Colonic mucosa (tissue), 4 donors: Measurements from ENCODE around the gene ZFHX3. TPM values are rescaled to one million over a fixed set of nuclear protein-coding genes. Genes with fewer than 3 reads are reported as not detected.

Source experiments
- DNase-seq: peaks from one replicate; pipeline ENCODE4 v3.0.0-alpha.2; 2020
- H3K27ac ChIP-seq: fragments of 200-600 bp; one replicate; pipeline ENCODE4 v1.8.0; 2021
- H3K27me3 ChIP-seq: fragments of 200-600 bp; one replicate; pipeline ENCODE4 v1.8.0; 2021
- H3K36me3 ChIP-seq: fragments of 200-600 bp; one replicate; pipeline ENCODE4 v1.8.0; 2021
- H3K4me1 ChIP-seq: fragments of 200-600 bp; one replicate; pipeline ENCODE4 v1.8.0; 2021; ENCODE audit warnings: mild to moderate bottlenecking
- H3K4me3 ChIP-seq: fragments of 200-600 bp; one replicate; pipeline ENCODE4 v1.8.0; 2021
- H3K9ac ChIP-seq, 2 donors: one replicate each; pipeline ENCODE4 v1.7.0; 2013; ENCODE audit warnings: control low read depth in 2 of 2, low read depth in 2 of 2, low read length in 2 of 2
- H3K9me3 ChIP-seq: fragments of 200-600 bp; one replicate; pipeline ENCODE4 v1.8.0; 2021
- intact Hi-C: fragments of 100-400 bp; cut with DNase I; formaldehyde crosslinking; loops from one replicate; pipeline ENCODE4 v1.14.1; 2022
- total RNA-seq, 2 donors: library from RNA; stranded (reverse); fragmentation: NEBNext Ultra II Directional in 1 of 2; extraction: Animal tissue kit (Norgen Biotek cat#: 25700) in 1 of 2; gene quantifications; one replicate each; pipeline ENCODE4 v1.2.1, GENCODE V29; 2021
- TF ChIP-seq, protein P1 (sequence below): fragments of 200-600 bp; IDR thresholded peaks from one replicate; pipeline ENCODE4 v1.8.0; 2022; ENCODE audit warnings: antibody characterized with exemption, mild to moderate bottlenecking
- donor health status: healthy.
- donor health status: DM: no; HTN: no; CAD: no.
- donor health status: DM: no; HTN: no; CAD: no.

Gene ZFHX3
- total RNA-seq, 2 donors from 2014 or later = 10.5 to 12.8 TPM

DNA sequence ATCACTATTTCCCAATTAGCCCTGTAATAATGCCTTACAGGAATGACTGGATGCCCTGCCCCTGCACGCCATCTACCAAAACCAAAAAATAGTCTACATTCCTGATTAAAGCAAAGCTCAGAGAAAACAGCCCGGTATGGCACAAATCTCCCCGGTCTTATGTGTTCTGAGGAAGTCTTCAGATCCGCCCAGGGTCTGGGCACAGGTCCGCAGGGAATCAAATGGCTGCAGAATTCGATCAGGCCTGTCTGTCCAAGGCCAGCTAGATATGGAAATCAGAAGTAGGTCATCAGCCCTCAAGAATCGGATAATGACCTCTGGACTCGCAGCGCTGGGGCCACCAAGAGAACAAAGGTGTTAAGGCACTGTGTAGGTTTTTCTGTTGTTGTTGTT lies 171.0 kb downstream of the ZFHX3 start:
- H3K27ac ChIP-seq = no peak overlapping the region
- no peaks in the 10 kb centered on the region for H3K9me3 ChIP-seq
- no peak overlapping the region for H3K4me3 ChIP-seq
- TF ChIP-seq, protein P1, sequence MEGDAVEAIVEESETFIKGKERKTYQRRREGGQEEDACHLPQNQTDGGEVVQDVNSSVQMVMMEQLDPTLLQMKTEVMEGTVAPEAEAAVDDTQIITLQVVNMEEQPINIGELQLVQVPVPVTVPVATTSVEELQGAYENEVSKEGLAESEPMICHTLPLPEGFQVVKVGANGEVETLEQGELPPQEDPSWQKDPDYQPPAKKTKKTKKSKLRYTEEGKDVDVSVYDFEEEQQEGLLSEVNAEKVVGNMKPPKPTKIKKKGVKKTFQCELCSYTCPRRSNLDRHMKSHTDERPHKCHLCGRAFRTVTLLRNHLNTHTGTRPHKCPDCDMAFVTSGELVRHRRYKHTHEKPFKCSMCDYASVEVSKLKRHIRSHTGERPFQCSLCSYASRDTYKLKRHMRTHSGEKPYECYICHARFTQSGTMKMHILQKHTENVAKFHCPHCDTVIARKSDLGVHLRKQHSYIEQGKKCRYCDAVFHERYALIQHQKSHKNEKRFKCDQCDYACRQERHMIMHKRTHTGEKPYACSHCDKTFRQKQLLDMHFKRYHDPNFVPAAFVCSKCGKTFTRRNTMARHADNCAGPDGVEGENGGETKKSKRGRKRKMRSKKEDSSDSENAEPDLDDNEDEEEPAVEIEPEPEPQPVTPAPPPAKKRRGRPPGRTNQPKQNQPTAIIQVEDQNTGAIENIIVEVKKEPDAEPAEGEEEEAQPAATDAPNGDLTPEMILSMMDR = no peak
- intact Hi-C loops = no loop called here
- no peaks in the 10 kb centered on the region for H3K36me3 ChIP-seq
- no peak for DNase-seq
- no peaks in the 10 kb centered on the region for H3K27me3 ChIP-seq
- peaks cover 10% of the 10 kb centered on the region for H3K4me1 ChIP-seq
- H3K9ac ChIP-seq = no peak overlapping the region

DNA sequence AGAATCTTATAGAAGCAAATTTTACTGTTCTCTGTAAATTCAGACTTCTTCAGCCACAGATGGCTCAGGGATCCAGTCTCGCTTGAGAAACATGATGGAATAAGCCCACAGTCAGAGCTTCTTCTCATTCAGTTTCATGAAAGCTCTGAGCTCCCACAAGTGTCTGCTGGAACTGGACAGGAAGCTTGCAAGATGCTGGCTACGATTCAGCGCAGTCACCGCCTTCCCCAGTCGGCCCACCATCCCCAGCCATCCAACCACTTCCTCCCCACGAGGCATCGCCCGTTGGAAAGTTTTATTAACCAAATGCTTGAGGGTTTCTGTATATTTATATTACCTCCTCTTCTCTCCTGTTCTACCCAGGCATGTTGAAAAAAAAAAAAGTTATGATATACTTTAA lies 171.7 kb downstream of the ZFHX3 start:
- peak; percentile 32 for DNase-seq
- no peaks in the 10 kb centered on the region for H3K36me3 ChIP-seq
- H3K27ac ChIP-seq = no peak overlapping the region
- H3K4me3 ChIP-seq = no peak overlapping the region
- no peak overlapping the region for H3K9ac ChIP-seq
- intact Hi-C loops = no loop called here
- TF ChIP-seq, protein P1 = no peak
- H3K27me3 ChIP-seq = no peaks in the 10 kb centered on the region
- H3K4me1 ChIP-seq = peaks cover 10% of the 10 kb centered on the region
- no peaks in the 10 kb centered on the region for H3K9me3 ChIP-seq

DNA sequence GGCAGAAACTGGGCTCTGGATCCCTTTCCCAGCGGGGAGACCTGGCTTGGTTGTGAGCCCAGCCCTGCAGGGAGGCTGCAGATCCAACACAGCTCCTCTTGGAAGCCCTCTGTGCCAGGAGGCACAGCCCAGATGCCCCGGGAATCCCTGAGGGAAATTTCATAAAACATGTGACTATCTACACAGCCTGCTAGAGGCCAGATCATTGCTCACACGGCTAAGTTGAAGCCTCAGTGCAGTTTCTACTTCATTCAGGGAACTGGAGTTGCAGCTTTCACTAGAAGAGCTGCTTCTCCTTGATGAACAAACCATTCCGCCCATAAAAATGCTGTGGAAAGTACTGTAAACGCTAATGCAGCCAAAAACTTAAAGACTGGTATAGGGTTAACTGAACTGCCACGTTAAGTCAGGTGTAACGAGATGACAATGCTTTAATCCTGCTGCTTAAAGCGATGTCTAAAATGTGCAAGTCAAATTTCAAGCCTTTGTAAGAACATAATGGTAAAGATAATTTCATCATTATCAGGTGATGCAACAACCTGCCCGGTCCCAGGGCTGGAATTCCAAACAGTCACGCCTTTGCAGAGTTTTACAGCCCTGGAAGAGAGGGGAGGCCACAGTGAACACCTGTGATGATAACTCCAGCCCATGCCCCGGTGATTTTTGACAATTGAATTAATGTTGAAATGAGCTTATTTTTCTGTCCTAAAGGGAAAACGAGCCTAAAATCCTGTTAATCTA lies 172.5 kb downstream of the ZFHX3 start:
- no peaks in the 10 kb centered on the region for H3K27me3 ChIP-seq
- H3K4me3 ChIP-seq = no peak overlapping the region
- intact Hi-C loops = no loop called here
- TF ChIP-seq, protein P1 = no peak
- DNase-seq = no peak
- H3K4me1 ChIP-seq = peaks cover 10% of the 10 kb centered on the region
- no peaks in the 10 kb centered on the region for H3K36me3 ChIP-seq
- no peak overlapping the region for H3K9ac ChIP-seq
- no peak overlapping the region for H3K27ac ChIP-seq
- no peaks in the 10 kb centered on the region for H3K9me3 ChIP-seq

DNA sequence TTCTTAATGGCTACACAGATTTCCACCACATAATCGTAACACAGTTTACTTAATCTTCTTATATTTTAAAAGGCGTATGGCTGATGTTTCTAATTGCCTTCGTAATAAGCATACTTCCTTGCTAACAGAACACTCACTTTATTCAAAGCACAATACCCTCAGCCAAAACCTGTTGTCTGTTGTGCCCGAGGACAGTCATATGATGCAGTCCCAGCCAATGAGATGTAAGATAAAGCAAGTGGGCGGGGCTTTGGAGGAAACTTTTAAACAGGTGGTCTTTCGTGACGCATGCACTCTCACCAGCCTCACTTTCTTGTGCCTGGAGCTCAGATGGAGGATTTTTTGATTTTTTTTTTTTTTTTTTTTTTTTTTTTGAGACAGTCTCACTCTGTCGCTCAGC lies 174.1 kb downstream of the ZFHX3 start:
- Histone ChIP-seq H3K4me3 (no peak overlapping the region), H3K4me1 (peaks cover 10% of the 10 kb centered on the region), H3K36me3 (no peaks in the 10 kb centered on the region), H3K9me3 (no peaks in the 10 kb centered on the region), H3K27me3 (no peaks in the 10 kb centered on the region), H3K27ac (no peak overlapping the region), H3K9ac (no peak overlapping the region)
- intact Hi-C loops = no loop called here
- DNase-seq = no peak
- TF ChIP-seq, protein P1 = no peak

DNA sequence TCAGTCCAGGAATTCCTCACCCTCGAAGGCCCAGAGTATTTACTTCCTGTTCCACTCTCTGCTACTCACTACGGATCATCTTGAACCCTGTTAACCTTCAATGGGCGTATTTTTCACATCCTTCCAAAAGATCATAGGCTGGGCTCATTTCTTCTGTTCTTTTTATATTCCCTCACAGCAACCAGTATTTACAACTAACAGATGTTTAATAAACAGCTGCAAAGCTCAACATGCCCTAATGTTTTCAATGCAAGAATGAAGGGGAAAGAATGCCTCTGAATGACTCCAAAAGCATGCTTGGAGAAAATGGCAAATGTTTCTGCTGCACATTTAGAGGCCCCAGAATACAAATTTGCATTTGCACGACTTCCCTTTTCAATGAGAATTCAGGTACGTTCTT lies 174.9 kb downstream of the ZFHX3 start:
- TF ChIP-seq, protein P1 = no peak
- intact Hi-C loops = no loop called here
- no peak overlapping the region for H3K27ac ChIP-seq

More for the DNA sequence above, 174.9 kb downstream of the ZFHX3 start:
- H3K4me3 ChIP-seq = no peak overlapping the region
- H3K9ac ChIP-seq = no peak overlapping the region
- DNase-seq = no peak
- no peaks in the 10 kb centered on the region for H3K9me3 ChIP-seq
- H3K4me1 ChIP-seq = peaks cover 10% of the 10 kb centered on the region
- H3K36me3 ChIP-seq = no peaks in the 10 kb centered on the region
- H3K27me3 ChIP-seq = no peaks in the 10 kb centered on the region
